NCI-H146 (cell line): ENCODE data around the gene EBF3.

Experiments
- DNase-seq: peaks from one replicate; lab custom pipeline; 2025; lab: John Stamatoyannopoulos, UW

Gene EBF3

GRCh38 chr10:129942936-129943715 lies 20.9 kb downstream of the EBF3 start:
- no peak for DNase-seq

- no peak for DNase-seq
Observed at GRCh38 chr10:129942391-129942790, 21.7 kb downstream of the EBF3 start.

GRCh38 chr10:129942019-129942277 lies 22.1 kb downstream of the EBF3 start:
- DNase-seq, result no peak

- no peak for DNase-seq
Observed at GRCh38 chr10:129941199-129942018, 22.7 kb downstream of the EBF3 start.

GRCh38 chr10:129940617-129941198 lies 23.4 kb downstream of the EBF3 start:
- DNase-seq, result no peak

- DNase-seq, result no peak
Observed at GRCh38 chr10:129939416-129940275, 24.4 kb downstream of the EBF3 start.

- no peak for DNase-seq
Observed at GRCh38 chr10:129938460-129938859, 25.6 kb downstream of the EBF3 start.

GRCh38 chr10:129937351-129937751 lies 26.7 kb downstream of the EBF3 start:
- no peak for DNase-seq

GRCh38 chr10:129936923-129937300 lies 27.2 kb downstream of the EBF3 start:
- no peak for DNase-seq

- DNase-seq, result no peak
Observed at GRCh38 chr10:129936266-129936922, 27.7 kb downstream of the EBF3 start.

GRCh38 chr10:129935867-129936152 lies 28.3 kb downstream of the EBF3 start:
- no peak for DNase-seq

GRCh38 chr10:129935102-129935866 lies 28.8 kb downstream of the EBF3 start:
- no peak for DNase-seq

- DNase-seq, result no peak
Observed at GRCh38 chr10:129934196-129934925, 29.7 kb downstream of the EBF3 start.

- no peak for DNase-seq
Observed at GRCh38 chr10:129933456-129934092, 30.5 kb downstream of the EBF3 start.

GRCh38 chr10:129932751-129933433 lies 31.2 kb downstream of the EBF3 start:
- no peak for DNase-seq

GRCh38 chr10:129932182-129932581 lies 31.9 kb downstream of the EBF3 start:
- no peak for DNase-seq

- DNase-seq, result no peak
Observed at GRCh38 chr10:129929343-129930292, 34.5 kb downstream of the EBF3 start.
